Lower lobe of right lung (tissue), 2 donors: ENCODE measurements around the gene TUBA1A. TPM values are rescaled to one million over a fixed set of nuclear protein-coding genes. Genes with fewer than 3 reads are reported as not detected.
"Not testable (repeated sequence)": the region's sequence is repeated elsewhere in the genome, so short reads cannot be mapped to it uniquely, and the experiment has no call there.

Source experiments
- ATAC-seq, 2 donors: fragments of 200-7000 bp; cut with Tn5 transposase; one replicate each; pipeline ENCODE4 v1.9.1; 2020 to 2022; ENCODE audit warnings: mild to moderate bottlenecking in 2 of 2, moderate library complexity in 2 of 2
- DNase-seq: peaks from one replicate; pipeline ENCODE4 v3.0.0-alpha.2; 2020
- H3K27ac ChIP-seq: fragments of 200-600 bp; one replicate; pipeline ENCODE4 v1.8.0; 2022
- H3K27me3 ChIP-seq: fragments of 200-600 bp; one replicate; pipeline ENCODE4 v1.8.0; 2022; ENCODE audit warnings: low read depth
- H3K36me3 ChIP-seq: fragments of 200-600 bp; one replicate; pipeline ENCODE4 v1.8.0; 2022; ENCODE audit warnings: mild to moderate bottlenecking
- H3K4me1 ChIP-seq: fragments of 200-600 bp; one replicate; pipeline ENCODE4 v1.8.0; 2022
- H3K4me3 ChIP-seq: fragments of 200-600 bp; one replicate; pipeline ENCODE4 v1.8.0; 2022; ENCODE audit warnings: mild to moderate bottlenecking
- H3K9me3 ChIP-seq: fragments of 200-600 bp; one replicate; pipeline ENCODE4 v1.8.0; 2022
- CTCF ChIP-seq: fragments of 200-600 bp; IDR thresholded peaks from one replicate; pipeline ENCODE4 v1.8.0; 2022; ENCODE audit warnings: antibody characterized with exemption, mild to moderate bottlenecking
- intact Hi-C: fragments of 100-400 bp; cut with DNase I; formaldehyde crosslinking; loops from one replicate; pipeline ENCODE4 v1.11.0; 2022
- total RNA-seq: library from RNA; stranded (reverse); fragmentation: NEBNext Ultra II Directional; extraction: Animal tissue kit (Norgen Biotek cat#: 25700); gene quantifications from one replicate; pipeline ENCODE4 v1.2.1, GENCODE V29; 2021
- donor health status: DM: no; HTN: yes; CAD: no; lungs with severe emphysema.

The TUBA1A gene
- total RNA-seq, 1 donor from 2014 or later: 120 TPM

GRCh38 chr12:49200919-49201594 lies 12.2 kb upstream of the TUBA1A start:
- no peak for DNase-seq
- ATAC-seq: peak; percentile 70 to 90
- Histone ChIP-seq H3K4me3 (no peak overlapping the region), H3K9me3 (no peaks in the 10 kb centered on the region), H3K4me1 (peaks cover 18% of the 10 kb centered on the region), H3K36me3 (no peaks in the 10 kb centered on the region), H3K27ac (peak overlapping the region; percentile 78), H3K27me3 (no peaks in the 10 kb centered on the region)
- intact Hi-C loops: no loop called here
- no peak for TF ChIP-seq CTCF

GRCh38 chr12:49198431-49199155 lies 9.7 kb upstream of the TUBA1A start:
- H3K9me3 ChIP-seq: no peaks in the 10 kb centered on the region
- H3K4me1 ChIP-seq: peaks cover 18% of the 10 kb centered on the region
- no peak overlapping the region for H3K27ac ChIP-seq
- H3K4me3 ChIP-seq: no peak overlapping the region
- TF ChIP-seq CTCF: no peak
- H3K36me3 ChIP-seq: no peaks in the 10 kb centered on the region
- H3K27me3 ChIP-seq: no peaks in the 10 kb centered on the region
- no peak for DNase-seq
- ATAC-seq: no peak
- intact Hi-C loops: no loop called here

GRCh38 chr12:49197256-49197655 lies 8.4 kb upstream of the TUBA1A start:
- Histone ChIP-seq H3K4me3 (no peak overlapping the region), H3K27me3 (no peaks in the 10 kb centered on the region), H3K27ac (no peak overlapping the region), H3K4me1 (peaks cover 16% of the 10 kb centered on the region), H3K9me3 (no peaks in the 10 kb centered on the region), H3K36me3 (no peaks in the 10 kb centered on the region)
- intact Hi-C loops: no loop called here
- ATAC-seq: no peak
- no peak for DNase-seq
- no peak for TF ChIP-seq CTCF

GRCh38 chr12:49195736-49196135 lies 6.9 kb upstream of the TUBA1A start:
- no peaks in the 10 kb centered on the region for H3K36me3 ChIP-seq
- H3K27ac ChIP-seq: no peak overlapping the region
- H3K27me3 ChIP-seq: no peaks in the 10 kb centered on the region
- intact Hi-C loops: no loop called here
- H3K4me1 ChIP-seq: peaks cover under 1% of the 10 kb centered on the region
- ATAC-seq: peak; percentile 36 to 51
- DNase-seq: no peak
- H3K4me3 ChIP-seq: no peak overlapping the region
- no peak for TF ChIP-seq CTCF
- H3K9me3 ChIP-seq: no peaks in the 10 kb centered on the region

GRCh38 chr12:49193746-49194145 lies 4.9 kb upstream of the TUBA1A start:
- intact Hi-C loops, DNase-seq, H3K9me3 ChIP-seq, H3K27ac ChIP-seq, H3K27me3 ChIP-seq, H3K4me3 ChIP-seq, H3K36me3 ChIP-seq, H3K4me1 ChIP-seq, ATAC-seq: not testable (repeated sequence)

GRCh38 chr12:49191498-49191897 lies 2.6 kb upstream of the TUBA1A start:
- H3K4me3 ChIP-seq, H3K36me3 ChIP-seq, DNase-seq, ATAC-seq, intact Hi-C loops, H3K9me3 ChIP-seq, H3K27me3 ChIP-seq, H3K27ac ChIP-seq: not testable (repeated sequence)
- H3K4me1 ChIP-seq: peaks cover 11% of the 10 kb centered on the region
